HepG2 (cell line): Measurements from ENCODE around the gene UEVLD. TPM values are rescaled to one million over a fixed set of nuclear protein-coding genes. Genes with fewer than 3 reads are reported as not detected.

Experiments used
- DZIP1 ChIP-seq: sonication (generic); formaldehyde crosslinking; IDR thresholded peaks from 2 replicates; pipeline ENCODE4 v1.5.0; 2020; ENCODE audit warnings: mild to moderate bottlenecking, missing genetic modification reagents
- FOXA3 ChIP-seq: IDR thresholded peaks from 2 replicates; pipeline ENCODE4 v1.6.1; 2016; ENCODE audit warnings: missing genetic modification reagents, missing compliant biosample characterization
- GPN1 ChIP-seq: sonication (generic); formaldehyde crosslinking; IDR thresholded peaks from 2 replicates; pipeline ENCODE4 v1.5.1; 2020; ENCODE audit warnings: missing genetic modification reagents, borderline replicate concordance
- HNF4A ChIP-seq: sonication (generic); formaldehyde crosslinking; IDR thresholded peaks from 2 replicates; pipeline ENCODE4 v1.4.0; 2020; ENCODE audit warnings: missing genetic modification reagents
- PAWR ChIP-seq: sonication (generic); formaldehyde crosslinking; IDR thresholded peaks from 2 replicates; pipeline ENCODE4 v1.4.0; 2020; ENCODE audit warnings: missing genetic modification reagents, mild to moderate bottlenecking, borderline replicate concordance
- SMAD1 ChIP-seq: sonication (generic); formaldehyde crosslinking; IDR thresholded peaks from 2 replicates; pipeline ENCODE4 v1.4.0; 2020; ENCODE audit warnings: missing genetic modification reagents, low read depth, mild to moderate bottlenecking, borderline replicate concordance
- XRCC5 ChIP-seq: fragments of 200-400 bp; formaldehyde crosslinking; optimal IDR thresholded peaks from 2 replicates; pipeline ENCODE3; 2017; ENCODE audit warnings: mild to moderate bottlenecking, low read length
- YY1 ChIP-seq: IDR thresholded peaks from 2 replicates; pipeline ENCODE4 v1.6.1; 2011; ENCODE audit warnings: low read length, low read depth, moderate library complexity, mild to moderate bottlenecking; ENCODE audit not compliant: insufficient read depth, insufficient replicate concordance
- ZBTB25 ChIP-seq: IDR thresholded peaks from 2 replicates; pipeline ENCODE4 v1.6.1; 2018; ENCODE audit warnings: missing genetic modification reagents
- ZNF280D ChIP-seq: sonication (generic); formaldehyde crosslinking; IDR thresholded peaks from 2 replicates; pipeline ENCODE4 v1.5.1; 2020; ENCODE audit warnings: mild to moderate bottlenecking, missing genetic modification reagents
- ZNF335 ChIP-seq: sonication (generic); formaldehyde crosslinking; IDR thresholded peaks from 2 replicates; pipeline ENCODE4 v1.4.0; 2020; ENCODE audit warnings: missing genetic modification reagents
- ZNF337 ChIP-seq: sonication (generic); formaldehyde crosslinking; IDR thresholded peaks from 2 replicates; pipeline ENCODE4 v1.5.1; 2020; ENCODE audit warnings: missing genetic modification reagents, low read depth, mild to moderate bottlenecking, borderline replicate concordance
- ZNF672 ChIP-seq: sonication (generic); formaldehyde crosslinking; IDR thresholded peaks from 2 replicates; pipeline ENCODE4 v1.8.1; 2022; ENCODE audit warnings: missing genetic modification reagents
- ZNF776 ChIP-seq: sonication (generic); formaldehyde crosslinking; IDR thresholded peaks from 2 replicates; pipeline ENCODE4 v1.4.0; 2020; ENCODE audit warnings: mild to moderate bottlenecking, missing genetic modification reagents
- polyA plus RNA-seq, 8 experiments: library from polyadenylated mRNA; depleted of rRNA in 3 of 8; stranded (reverse) in 7 of 8; unstranded in 1 of 8; fragments of >200 nt; fragmentation: Illumina TruSeq in 4 of 8; extraction: Trizol in 4 of 8; gene quantifications; 2 replicates each; pipeline versions ENCODE4 v1.2.1 to v1.2.3, GENCODE V29; 2011 to 2016; ENCODE audit warnings: low read depth in 4 of 8, missing spikeins in 1 of 8, mixed read lengths in 1 of 8; ENCODE audit not compliant: insufficient read depth in 1 of 8
- total RNA-seq, 5 experiments: library from RNA; depleted of rRNA; stranded (reverse); fragments of >200 nt; fragmentation: Illumina TruSeq; extraction: Trizol; gene quantifications; 2 replicates each; pipeline ENCODE4 v1.2.3, GENCODE V29; 2016; ENCODE audit warnings: low read depth in 1 of 5
- TF ChIP-seq, protein P1 (sequence below): sonication (generic); formaldehyde crosslinking; IDR thresholded peaks from 2 replicates; pipeline ENCODE4 v1.9.0; 2021; ENCODE audit warnings: missing genetic modification reagents, mild to moderate bottlenecking, borderline replicate concordance
- TF ChIP-seq, protein P2 (sequence below): sonication (generic); formaldehyde crosslinking; conservative IDR thresholded peaks from 2 replicates; pipeline ENCODE4 v1.4.0; 2020; ENCODE audit warnings: missing genetic modification reagents

Gene UEVLD
- total and polyA plus RNA-seq, 2 of the 13 experiments (the other 11 are each of a cell fraction or from before 2014, with no cell fraction given) = 5.7 to 13.7 TPM

- TF ChIP-seq ZNF776 = no peak; the same call in 1 of the 2 replicates
- TF ChIP-seq ZNF337 (CRISPR knock-in tag) = peak; percentile 98
- no peak; the same call in 1 of the 2 replicates for TF ChIP-seq FOXA3 (CRISPR knock-in tag)
- no peak for TF ChIP-seq ZNF672 (CRISPR knock-in tag)
- TF ChIP-seq PAWR = no peak
- peak; percentile 20 for TF ChIP-seq XRCC5
- no peak for TF ChIP-seq ZNF280D
- TF ChIP-seq YY1 = peak; percentile 75
- no peak for TF ChIP-seq DZIP1 (CRISPR knock-in tag)
- TF ChIP-seq GPN1 (CRISPR knock-in tag) = no peak
- peak; percentile 34; the same call in 1 of the 2 replicates for TF ChIP-seq HNF4A (CRISPR knock-in tag)
- TF ChIP-seq, protein P1, sequence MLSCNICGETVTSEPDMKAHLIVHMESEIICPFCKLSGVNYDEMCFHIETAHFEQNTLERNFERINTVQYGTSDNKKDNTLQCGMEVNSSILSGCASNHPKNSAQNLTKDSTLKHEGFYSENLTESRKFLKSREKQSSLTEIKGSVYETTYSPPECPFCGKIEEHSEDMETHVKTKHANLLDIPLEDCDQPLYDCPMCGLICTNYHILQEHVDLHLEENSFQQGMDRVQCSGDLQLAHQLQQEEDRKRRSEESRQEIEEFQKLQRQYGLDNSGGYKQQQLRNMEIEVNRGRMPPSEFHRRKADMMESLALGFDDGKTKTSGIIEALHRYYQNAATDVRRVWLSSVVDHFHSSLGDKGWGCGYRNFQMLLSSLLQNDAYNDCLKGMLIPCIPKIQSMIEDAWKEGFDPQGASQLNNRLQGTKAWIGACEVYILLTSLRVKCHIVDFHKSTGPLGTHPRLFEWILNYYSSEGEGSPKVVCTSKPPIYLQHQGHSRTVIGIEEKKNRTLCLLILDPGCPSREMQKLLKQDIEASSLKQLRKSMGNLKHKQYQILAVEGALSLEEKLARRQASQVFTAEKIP (CRISPR knock-in tag) = no peak
- TF ChIP-seq, protein P2, sequence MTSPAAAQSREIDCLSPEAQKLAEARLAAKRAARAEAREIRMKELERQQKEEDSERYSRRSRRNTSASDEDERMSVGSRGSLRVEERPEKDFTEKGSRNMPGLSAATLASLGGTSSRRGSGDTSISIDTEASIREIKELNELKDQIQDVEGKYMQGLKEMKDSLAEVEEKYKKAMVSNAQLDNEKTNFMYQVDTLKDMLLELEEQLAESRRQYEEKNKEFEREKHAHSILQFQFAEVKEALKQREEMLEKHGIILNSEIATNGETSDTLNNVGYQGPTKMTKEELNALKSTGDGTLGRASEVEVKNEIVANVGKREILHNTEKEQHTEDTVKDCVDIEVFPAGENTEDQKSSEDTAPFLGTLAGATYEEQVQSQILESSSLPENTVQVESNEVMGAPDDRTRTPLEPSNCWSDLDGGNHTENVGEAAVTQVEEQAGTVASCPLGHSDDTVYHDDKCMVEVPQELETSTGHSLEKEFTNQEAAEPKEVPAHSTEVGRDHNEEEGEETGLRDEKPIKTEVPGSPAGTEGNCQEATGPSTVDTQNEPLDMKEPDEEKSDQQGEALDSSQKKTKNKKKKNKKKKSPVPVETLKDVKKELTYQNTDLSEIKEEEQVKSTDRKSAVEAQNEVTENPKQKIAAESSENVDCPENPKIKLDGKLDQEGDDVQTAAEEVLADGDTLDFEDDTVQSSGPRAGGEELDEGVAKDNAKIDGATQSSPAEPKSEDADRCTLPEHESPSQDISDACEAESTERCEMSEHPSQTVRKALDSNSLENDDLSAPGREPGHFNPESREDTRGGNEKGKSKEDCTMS (CRISPR knock-in tag) = no peak
- peak; percentile 81 for TF ChIP-seq ZBTB25 (CRISPR knock-in tag)
- TF ChIP-seq ZNF335 (CRISPR knock-in tag) = peak; percentile 80; the same call in 1 of the 2 replicates
- 0 out of 2 replicates have a peak, but pooled peaks have one; percentile 48 for TF ChIP-seq SMAD1 (CRISPR knock-in tag)
These were observed at the start of gene UEVLD (continued) for GRCh38 chr11:18588297-18589252.
